Mucosa of rectum (tissue), 2 donors: Measurements from ENCODE around the gene LTA.
"Not testable (repeated sequence)": the region's sequence is repeated elsewhere in the genome, so short reads cannot be mapped to it uniquely, and the experiment has no call there.

Source experiments
- H3K27ac ChIP-seq, 2 donors: one replicate each; pipeline ENCODE4 v1.7.0; 2013; ENCODE audit warnings: inconsistent platforms in 2 of 2, low read depth in 2 of 2, low read length in 2 of 2
- H3K27me3 ChIP-seq, 2 donors: one replicate each; pipeline ENCODE4 v1.7.0; 2013; ENCODE audit warnings: low read length in 2 of 2; ENCODE audit not compliant: control insufficient read depth in 2 of 2, insufficient read depth in 2 of 2
- H3K36me3 ChIP-seq, 2 donors: one replicate each; pipeline ENCODE4 v1.7.0; 2013; ENCODE audit warnings: low read length in 2 of 2; ENCODE audit not compliant: control insufficient read depth in 2 of 2, insufficient read depth in 2 of 2
- H3K4me1 ChIP-seq, 2 donors: one replicate each; pipeline ENCODE4 v1.7.0; 2013; ENCODE audit warnings: low read length in 2 of 2, mild to moderate bottlenecking in 1 of 2; ENCODE audit not compliant: control insufficient read depth in 2 of 2, insufficient read depth in 2 of 2
- H3K4me3 ChIP-seq, 2 donors: one replicate each; pipeline ENCODE4 v1.7.0; 2013; ENCODE audit warnings: low read length in 2 of 2
- H3K9ac ChIP-seq, 2 donors: one replicate each; pipeline ENCODE4 v1.7.0; 2013; ENCODE audit warnings: low read length in 2 of 2, low read depth in 1 of 2, mild to moderate bottlenecking in 1 of 2
- H3K9me3 ChIP-seq, 2 donors: one replicate each; pipeline ENCODE4 v1.7.0; 2013; ENCODE audit warnings: low read length in 2 of 2; ENCODE audit not compliant: control insufficient read depth in 2 of 2
- donor health status: healthy.
- donor health status: Normal muscosa, but diverticular disease.

The LTA gene

DNA sequence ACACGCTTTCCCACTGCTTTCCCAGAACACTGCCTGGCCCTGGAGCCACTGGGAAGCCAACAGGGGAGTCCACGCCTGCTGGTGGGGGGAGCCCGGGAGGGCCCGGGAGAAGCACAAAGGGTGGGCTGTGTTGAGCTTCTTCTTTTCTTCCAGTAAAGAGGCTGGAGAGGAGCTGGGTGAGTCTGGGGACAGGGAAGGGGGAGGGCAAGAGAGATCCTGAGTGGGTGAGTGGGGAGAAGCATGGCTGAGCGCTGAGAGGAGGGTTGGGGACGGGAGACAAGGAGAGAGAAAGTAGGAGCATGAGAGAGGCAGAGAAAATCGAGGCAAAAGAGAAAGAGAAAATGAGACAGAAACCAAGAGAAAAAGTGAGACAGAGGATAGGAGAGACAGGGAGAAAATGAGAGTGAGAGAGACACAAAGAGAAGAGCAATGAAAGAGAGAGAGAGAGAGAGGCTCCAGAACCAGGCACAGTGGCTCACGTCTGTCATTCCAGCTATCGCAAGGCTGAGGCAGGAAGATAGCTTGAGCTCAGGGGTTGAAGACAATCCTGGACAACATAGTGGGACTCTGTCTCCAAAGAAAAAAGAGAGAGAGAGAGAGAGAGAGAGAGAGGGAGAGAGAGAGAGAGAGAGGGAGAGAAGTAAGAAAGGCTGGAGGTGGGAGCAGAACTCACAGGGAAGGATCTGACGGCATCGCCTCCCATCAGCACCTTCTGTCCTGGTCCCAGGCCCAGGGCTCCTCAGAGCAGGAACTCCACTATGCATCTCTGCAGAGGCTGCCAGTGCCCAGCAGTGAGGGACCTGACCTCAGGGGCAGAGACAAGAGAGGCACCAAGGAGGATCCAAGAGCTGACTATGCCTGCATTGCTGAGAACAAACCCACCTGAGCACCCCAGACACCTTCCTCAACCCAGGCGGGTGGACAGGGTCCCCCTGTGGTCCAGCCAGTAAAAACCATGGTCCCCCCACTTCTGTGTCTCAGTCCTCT is 16.0 kb downstream of the LTA start:
- no peaks in the 10 kb centered on the region for H3K9me3 ChIP-seq
- H3K27ac ChIP-seq: peak overlapping the region in 1 of 2 donors; percentile 72
- peaks cover 2 to 7% of the 10 kb centered on the region in 2 donors for H3K4me1 ChIP-seq
- no peaks in the 10 kb centered on the region for H3K27me3 ChIP-seq
- H3K9ac ChIP-seq: no peak overlapping the region
- peak overlapping the region in 1 of 2 donors; percentile 43 for H3K4me3 ChIP-seq
- no peaks in the 10 kb centered on the region for H3K36me3 ChIP-seq

DNA sequence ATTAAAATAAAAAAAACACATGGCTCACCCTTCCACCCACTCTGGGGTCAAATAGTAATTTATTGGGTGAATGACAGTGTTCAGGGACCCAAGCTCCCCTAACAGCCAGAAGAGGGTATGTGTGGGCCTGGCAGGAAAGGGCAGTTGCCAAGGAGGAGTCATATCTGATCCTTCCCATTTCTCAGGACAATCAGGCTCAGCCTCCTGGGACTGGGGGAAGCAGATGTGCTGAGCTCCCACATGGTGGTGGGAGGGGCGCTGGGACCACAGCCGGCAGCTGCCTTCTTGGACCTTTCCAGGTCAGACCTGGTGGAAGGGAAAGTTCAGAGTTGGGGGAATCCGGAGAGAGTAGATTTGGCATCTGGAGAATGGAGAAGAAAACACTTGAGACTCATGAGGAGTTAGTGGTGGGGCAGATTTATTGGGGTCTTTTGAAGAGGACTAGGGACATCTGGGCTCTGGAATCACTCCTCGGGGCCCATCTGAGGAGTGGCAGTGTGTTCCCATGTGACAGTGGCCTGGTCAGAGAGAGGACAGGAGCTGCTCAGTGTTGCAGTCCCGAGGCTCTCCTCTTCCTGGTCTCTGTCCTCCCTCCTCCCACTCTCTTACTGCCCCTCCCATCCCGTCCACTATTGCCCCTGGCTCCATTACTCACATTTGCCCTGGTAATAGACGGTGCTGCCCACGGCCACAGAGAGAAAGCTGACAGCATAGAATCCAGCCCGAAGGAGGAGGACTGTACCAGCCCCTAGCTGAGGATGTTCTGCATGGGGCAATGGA is 17.0 kb downstream of the LTA start:
- H3K36me3 ChIP-seq: no peaks in the 10 kb centered on the region
- H3K27ac ChIP-seq: no peak overlapping the region
- no peaks in the 10 kb centered on the region for H3K27me3 ChIP-seq
- no peaks in the 10 kb centered on the region for H3K9me3 ChIP-seq
- H3K4me3 ChIP-seq: no peak overlapping the region
- H3K9ac ChIP-seq: no peak overlapping the region
- peaks cover 2 to 7% of the 10 kb centered on the region in 2 donors for H3K4me1 ChIP-seq

DNA sequence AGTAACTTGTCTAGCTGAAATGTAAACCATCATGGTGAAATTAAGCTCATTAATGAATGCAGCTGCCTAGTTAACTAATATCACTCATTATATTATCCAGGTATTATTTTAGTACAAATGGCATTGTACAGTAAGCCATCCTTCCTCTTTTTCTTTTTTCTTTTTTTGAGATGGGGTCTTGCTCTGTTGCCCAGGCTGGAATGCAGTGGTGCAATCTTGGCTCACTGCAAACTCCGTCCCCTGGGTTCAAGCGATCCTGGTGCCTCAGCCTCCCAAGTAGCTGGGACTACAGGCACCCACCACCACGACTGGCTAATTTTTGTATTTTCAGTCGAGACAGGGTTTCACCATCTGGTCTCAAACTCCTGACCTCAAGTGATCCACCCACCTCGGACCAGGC is 18.6 kb downstream of the LTA start:
- not testable (repeated sequence) for H3K9ac ChIP-seq, H3K4me3 ChIP-seq, H3K27ac ChIP-seq, H3K9me3 ChIP-seq, H3K36me3 ChIP-seq, H3K4me1 ChIP-seq, H3K27me3 ChIP-seq

DNA sequence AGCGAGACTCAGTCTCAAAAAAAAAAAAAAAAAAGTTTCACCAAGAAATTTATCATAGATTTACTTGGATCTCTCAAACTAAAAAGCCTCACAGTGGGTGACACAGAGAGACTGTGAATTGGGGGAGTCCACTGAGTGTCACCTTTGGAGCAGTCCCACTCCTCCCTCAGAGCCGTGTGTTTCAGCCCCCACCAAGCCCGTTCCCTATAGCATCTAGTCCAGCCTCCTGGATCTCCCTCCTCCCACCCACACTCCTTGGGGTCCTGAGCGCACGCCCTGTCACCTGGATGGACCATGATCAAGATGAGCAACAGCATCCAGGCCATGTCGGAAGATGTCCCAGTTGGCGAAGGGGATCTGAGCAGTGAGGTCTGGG is 20.3 kb downstream of the LTA start:
- Histone ChIP-seq H3K27me3 (no peaks in the 10 kb centered on the region), H3K4me3 (no peak overlapping the region), H3K27ac (peak overlapping the region in 1 of 2 donors; percentile 48)

DNA sequence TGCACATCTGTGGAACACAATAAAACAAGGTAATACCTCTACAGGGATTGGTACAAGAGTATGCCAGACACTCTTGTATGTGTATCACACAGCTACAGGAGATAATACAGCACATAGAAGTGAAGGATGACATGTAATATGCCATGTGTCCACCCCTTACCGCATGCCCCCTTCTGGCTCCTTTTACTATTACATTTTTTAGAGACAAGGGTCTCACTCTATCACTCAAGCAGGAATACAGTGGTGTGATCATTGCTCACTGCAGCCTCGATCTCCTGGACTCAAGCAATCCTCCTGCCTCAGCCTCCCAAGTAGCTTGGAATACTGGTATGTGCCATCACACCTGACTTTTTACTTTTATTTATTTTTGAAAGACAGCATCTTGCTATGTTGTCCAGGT is 24.9 kb downstream of the LTA start:
- Histone ChIP-seq H3K27ac (no peak overlapping the region), H3K27me3 (no peaks in the 10 kb centered on the region), H3K36me3 (no peaks in the 10 kb centered on the region), H3K4me3 (no peak overlapping the region), H3K4me1 (peaks cover 0 to 2% of the 10 kb centered on the region in 2 donors), H3K9ac (no peak overlapping the region), H3K9me3 (no peaks in the 10 kb centered on the region)

More for the DNA sequence above, 20.3 kb downstream of the LTA start:
- Histone ChIP-seq H3K36me3 (no peaks in the 10 kb centered on the region), H3K9me3 (no peaks in the 10 kb centered on the region), H3K9ac (no peak overlapping the region), H3K4me1 (peaks cover 0 to 2% of the 10 kb centered on the region in 2 donors)

DNA sequence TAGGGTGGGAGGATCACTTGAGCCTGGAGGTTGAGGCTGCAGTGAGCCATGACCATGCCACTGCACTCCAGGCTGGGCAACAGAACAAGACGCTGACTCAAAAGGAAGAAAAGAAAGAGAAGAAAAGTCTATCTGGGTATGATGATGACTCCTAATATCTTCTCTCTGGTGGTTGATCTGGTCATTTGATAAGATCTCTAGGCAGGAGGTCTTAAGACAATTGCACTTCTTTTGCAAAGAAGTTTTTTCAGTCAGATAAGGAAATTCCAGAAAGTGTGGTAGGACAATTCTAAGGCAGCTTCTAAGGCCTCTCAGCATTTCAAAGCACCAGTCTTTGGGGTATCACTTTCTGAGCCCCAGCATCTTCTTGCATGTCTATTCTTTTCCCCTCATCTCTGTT is 35.2 kb downstream of the LTA start:
- H3K9me3 ChIP-seq: no peaks in the 10 kb centered on the region
- H3K36me3 ChIP-seq: no peaks in the 10 kb centered on the region
- no peak overlapping the region for H3K27ac ChIP-seq
- no peak overlapping the region for H3K9ac ChIP-seq
- no peak overlapping the region for H3K4me3 ChIP-seq
- no peaks in the 10 kb centered on the region for H3K27me3 ChIP-seq
- no peaks in the 10 kb centered on the region for H3K4me1 ChIP-seq

DNA sequence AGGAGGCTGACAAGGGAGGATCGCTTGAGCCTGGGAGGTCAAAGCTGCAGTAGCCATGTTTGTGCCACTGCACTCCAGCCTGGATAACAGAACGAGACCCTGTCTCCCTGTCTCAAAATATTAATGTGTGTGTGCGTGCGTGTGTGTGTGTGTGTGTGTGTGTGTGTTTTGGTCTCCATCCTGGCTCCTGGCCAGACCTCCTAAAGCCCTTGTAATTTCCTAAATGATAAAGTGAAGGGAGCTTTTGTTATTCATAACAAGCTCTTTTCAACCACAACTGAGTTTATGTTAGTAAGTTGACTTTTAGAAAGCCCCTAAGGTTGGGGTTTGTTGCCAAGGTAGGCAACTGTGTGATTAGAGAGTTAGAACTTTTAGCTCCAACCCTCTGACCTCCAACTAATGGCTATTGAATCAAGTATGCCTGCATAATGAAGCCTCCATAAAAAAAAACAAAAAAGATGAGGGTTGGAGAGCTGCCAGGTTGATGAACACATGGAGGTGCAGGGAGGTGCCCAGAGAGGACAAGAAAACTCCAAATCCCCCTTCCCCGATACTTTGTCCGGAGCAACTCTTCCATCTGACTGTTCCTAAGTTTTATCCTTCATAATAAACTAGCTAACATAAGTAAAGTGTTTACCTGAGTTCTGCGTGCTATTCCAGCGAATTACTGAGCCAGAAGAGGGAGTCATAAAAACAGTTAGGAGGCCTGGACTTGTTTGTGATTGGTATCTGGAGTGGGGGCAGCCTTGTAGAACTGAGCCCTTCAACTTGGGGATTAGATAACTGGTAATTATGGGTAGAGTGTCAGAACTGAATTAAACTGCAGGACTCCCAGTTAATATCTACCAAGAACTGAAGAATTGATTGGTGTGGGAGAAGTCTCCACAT is 37.7 kb downstream of the LTA start:
- Histone ChIP-seq H3K4me3 (no peak overlapping the region), H3K27me3 (no peaks in the 10 kb centered on the region), H3K9ac (no peak overlapping the region), H3K27ac (no peak overlapping the region), H3K4me1 (peaks cover 8% of the 10 kb centered on the region in 2 donors), H3K36me3 (no peaks in the 10 kb centered on the region), H3K9me3 (no peaks in the 10 kb centered on the region)

DNA sequence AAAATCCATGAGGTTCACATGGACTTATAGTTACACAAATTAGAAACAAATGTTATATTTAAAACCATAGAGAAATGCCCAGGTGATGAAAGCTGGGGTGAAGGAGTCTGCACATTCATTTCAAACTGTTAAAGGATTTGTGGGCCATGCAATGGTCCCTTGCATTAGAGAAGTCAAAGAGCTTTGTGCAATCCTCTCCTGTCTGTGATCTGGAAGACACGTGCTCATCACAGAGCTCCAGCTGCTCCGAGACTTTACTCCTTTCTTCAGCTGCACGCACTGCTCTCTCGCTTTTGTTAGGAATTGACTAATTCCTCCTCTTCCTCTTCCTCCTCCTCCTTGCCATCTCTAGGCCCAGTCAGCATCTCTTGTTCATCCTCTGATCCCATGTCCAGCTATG is 38.9 kb downstream of the LTA start:
- no peaks in the 10 kb centered on the region for H3K36me3 ChIP-seq
- H3K4me1 ChIP-seq: peaks cover 9 to 11% of the 10 kb centered on the region in 2 donors
- no peak overlapping the region for H3K27ac ChIP-seq
- H3K9ac ChIP-seq: no peak overlapping the region
- H3K27me3 ChIP-seq: no peaks in the 10 kb centered on the region
- H3K9me3 ChIP-seq: no peaks in the 10 kb centered on the region
- H3K4me3 ChIP-seq: no peak overlapping the region

DNA sequence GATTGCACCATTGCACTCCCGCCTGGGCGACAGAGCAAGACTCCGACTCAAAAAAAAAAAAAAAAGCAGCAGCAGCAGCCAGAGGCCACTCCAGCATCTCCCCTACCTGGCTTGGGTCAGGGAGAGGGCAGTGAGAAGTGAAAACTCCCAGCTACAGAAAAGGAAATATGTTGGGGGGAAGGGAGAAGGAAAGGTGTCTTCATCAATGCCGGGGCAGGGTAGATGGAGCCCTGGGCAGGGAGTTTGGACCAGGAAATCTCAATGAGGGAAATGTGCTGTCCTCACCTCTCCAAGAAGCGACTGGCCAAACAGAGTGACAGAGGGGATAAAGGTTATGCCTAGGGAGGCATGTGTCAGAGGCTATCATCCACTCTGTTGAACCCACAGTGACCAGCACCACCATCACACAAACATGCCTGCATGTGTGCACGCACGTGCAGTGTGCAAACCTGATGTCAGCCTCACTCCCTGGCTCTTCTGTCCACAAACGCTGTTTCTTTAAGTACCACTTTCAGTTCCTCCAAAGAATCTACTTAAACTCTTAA is 42.1 kb downstream of the LTA start:
- H3K36me3 ChIP-seq: no peaks in the 10 kb centered on the region
- H3K27me3 ChIP-seq: no peaks in the 10 kb centered on the region
- no peaks in the 10 kb centered on the region for H3K9me3 ChIP-seq
- H3K4me3 ChIP-seq: no peak overlapping the region
- no peak overlapping the region for H3K9ac ChIP-seq
- peak overlapping the region in 1 of 2 donors; percentile 43 for H3K27ac ChIP-seq
- H3K4me1 ChIP-seq: peaks cover 9 to 11% of the 10 kb centered on the region in 2 donors
